Ishikawa (cell line): Measurements from ENCODE around the gene HSP90AB1.

ENCODE experiments used
- CEBPB ChIP-seq: IDR thresholded peaks from 2 replicates; pipeline ENCODE4 v1.6.1; 2012
- CREB1 ChIP-seq: IDR thresholded peaks from 2 replicates; pipeline ENCODE4 v1.6.1; 2012; ENCODE audit warnings: low read depth
- EGR1 ChIP-seq: IDR thresholded peaks from 2 replicates; pipeline ENCODE4 v1.6.1; 2012
- EP300 ChIP-seq: IDR thresholded peaks from 2 replicates; pipeline ENCODE4 v1.6.1; 2012; ENCODE audit warnings: borderline replicate concordance
- FOXM1 ChIP-seq: IDR thresholded peaks from 2 replicates; pipeline ENCODE4 v1.6.1; 2012; ENCODE audit warnings: low read depth, borderline replicate concordance
- MAX ChIP-seq: IDR thresholded peaks from 2 replicates; pipeline ENCODE4 v1.6.1; 2012
- NFIC ChIP-seq: IDR thresholded peaks from 2 replicates; pipeline ENCODE4 v1.6.1; 2012
- RAD21 ChIP-seq: IDR thresholded peaks from 2 replicates; pipeline ENCODE4 v1.6.1; 2012; ENCODE audit warnings: low read depth
- REST ChIP-seq: IDR thresholded peaks from 2 replicates; pipeline ENCODE4 v1.6.1; 2012; ENCODE audit warnings: low read depth, mild to moderate bottlenecking
- TAF1 ChIP-seq: IDR thresholded peaks from 2 replicates; pipeline ENCODE4 v1.6.1; 2012; ENCODE audit warnings: low read depth, mild to moderate bottlenecking
- TCF12 ChIP-seq: IDR thresholded peaks from 2 replicates; pipeline ENCODE4 v1.6.1; 2012; ENCODE audit warnings: low read depth
- TEAD4 ChIP-seq: IDR thresholded peaks from 2 replicates; pipeline ENCODE4 v1.6.1; 2012
- USF1 ChIP-seq: IDR thresholded peaks from 2 replicates; pipeline ENCODE4 v1.6.1; 2012
- YY1 ChIP-seq: IDR thresholded peaks from 2 replicates; pipeline ENCODE4 v1.6.1; 2012; ENCODE audit warnings: low read depth
- ZBTB7A ChIP-seq: IDR thresholded peaks from 2 replicates; pipeline ENCODE4 v1.6.1; 2012; ENCODE audit warnings: low read depth

HSP90AB1 gene

DNA sequence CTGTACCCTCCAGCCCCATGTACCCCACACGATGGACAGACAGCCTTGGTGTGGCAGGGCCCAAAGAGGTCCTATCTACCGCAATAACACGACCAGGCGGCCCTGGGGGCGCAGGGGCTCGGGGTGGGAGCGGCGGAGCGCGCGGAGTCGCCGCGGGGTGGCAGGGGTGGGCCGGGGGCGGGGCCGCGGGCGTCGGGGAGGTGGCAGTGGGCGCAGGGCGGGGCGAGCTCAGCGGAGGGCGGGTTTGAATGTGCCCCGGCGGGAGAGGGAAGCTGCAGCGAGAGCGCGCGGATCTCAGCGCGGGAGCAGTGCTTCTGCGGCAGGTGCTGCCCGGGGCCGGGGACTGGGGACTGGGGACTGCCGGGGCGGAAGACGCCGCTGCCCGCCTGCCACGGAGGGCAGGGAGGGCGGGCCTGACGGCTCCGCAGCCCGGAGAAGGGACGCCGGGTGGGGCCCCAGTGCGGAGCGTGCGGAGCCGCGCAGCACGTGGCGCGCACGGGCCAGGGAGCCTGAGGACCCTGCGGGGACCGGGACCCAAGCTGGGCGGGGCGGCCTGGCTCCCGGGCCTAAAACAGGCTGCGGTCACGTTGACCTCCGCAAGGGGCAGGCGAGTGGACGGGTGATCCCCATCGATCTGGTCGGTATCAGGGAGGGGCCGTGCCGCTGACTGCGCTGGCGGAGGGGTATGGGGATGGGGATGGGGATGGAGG lies 23.4 kb upstream of the HSP90AB1 start, which contains the start of gene SLC29A1:
Gene SLC29A1, plus strand, starts transcription at position 277 of the 710 bp plus-strand sequence. CDS start 3,719 bp downstream, outside the sequence.
- TF ChIP-seq TEAD4 = no peak
- TF ChIP-seq USF1 = peak; percentile 67
- no peak for TF ChIP-seq YY1
- no peak for TF ChIP-seq TCF12
- no peak for TF ChIP-seq REST
- no peak for TF ChIP-seq CREB1
- peak; percentile 96 for TF ChIP-seq ZBTB7A
- TF ChIP-seq MAX = peak; percentile 94
- no peak for TF ChIP-seq CEBPB
- TF ChIP-seq EGR1 = no peak
- TF ChIP-seq RAD21 = no peak
- TF ChIP-seq EP300 = no peak

- no peak for TF ChIP-seq MAX
- TF ChIP-seq TAF1 = no peak
- TF ChIP-seq EP300 = no peak
- TF ChIP-seq FOXM1 = no peak
- no peak for TF ChIP-seq USF1
Observed at GRCh38 chr6:44224029-44224964, 22.6 kb upstream of the HSP90AB1 start.

DNA sequence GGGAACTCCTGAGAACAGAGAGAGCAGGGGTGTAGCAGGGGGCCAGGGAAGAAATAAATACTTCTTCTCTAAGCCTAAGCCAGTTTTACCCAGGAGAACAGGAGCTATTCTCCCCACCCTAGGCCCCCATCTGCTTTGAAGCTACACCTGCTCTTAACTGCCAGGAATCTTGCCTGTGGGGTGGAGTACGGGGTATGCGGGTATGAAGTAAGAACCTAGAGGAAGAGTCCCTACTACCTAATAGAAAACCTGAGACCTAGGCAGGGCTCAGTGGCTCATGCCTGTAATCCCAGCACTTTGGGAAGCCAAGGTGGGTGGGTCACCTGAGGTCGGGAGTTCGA lies 22.0 kb upstream of the HSP90AB1 start:
- TF ChIP-seq YY1 (no peak), EGR1 (no peak), TEAD4 (no peak), NFIC (no peak), TCF12 (no peak), EP300 (no peak), TAF1 (no peak), CREB1 (no peak), REST (no peak), CEBPB (no peak), ZBTB7A (no peak), USF1 (no peak), FOXM1 (no peak), MAX (no peak), RAD21 (no peak)

- TF ChIP-seq MAX = no peak
- TF ChIP-seq ZBTB7A = no peak
- TF ChIP-seq EGR1 = no peak
- no peak for TF ChIP-seq RAD21
Observed at GRCh38 chr6:44225579-44226325, 21.1 kb upstream of the HSP90AB1 start.
